B cell (primary cell): ENCODE measurements around the gene SLIT3. TPM values are rescaled to one million over a fixed set of nuclear protein-coding genes. Genes with fewer than 3 reads are reported as not detected.

Experiments used
- ATAC-seq: fragments of 200-7000 bp; cut with Tn5 transposase; one replicate; pipeline ENCODE4 v1.10.0; 2021; ENCODE audit warnings: low read depth, mild to moderate bottlenecking, moderate number of reproducible peaks, moderate library complexity
- CTCF ChIA-PET: fragments of 350-600 bp; sonication (Branson Sonifier 250); formaldehyde crosslinking; loops from one replicate; lab custom pipeline; 2021; ENCODE audit warnings: antibody characterized with exemption, inconsistent platforms; lab: Charles Lee
- POLR2A ChIA-PET: fragments of 350-600 bp; sonication (Branson Sonifier 250); formaldehyde crosslinking; loops from one replicate; lab custom pipeline; 2021; ENCODE audit warnings: antibody characterized with exemption; lab: Charles Lee
- DNase-seq: peaks from one replicate; pipeline ENCODE4 v3.0.0; 2013
- H2AFZ ChIP-seq: 2 replicates; pipeline ENCODE4 v1.6.1; 2012; ENCODE audit warnings: mild to moderate bottlenecking, low read depth, low read length; ENCODE audit not compliant: insufficient read depth, poor library complexity, severe bottlenecking
- H3K27ac ChIP-seq, 2 donors: 1 replicate in 1 of 2; 2 replicates in 1 of 2; pipeline ENCODE4 v1.5.1; 2012 to 2013; ENCODE audit warnings: low read length in 2 of 2, mild to moderate bottlenecking in 2 of 2, moderate library complexity in 1 of 2
- H3K27me3 ChIP-seq, 4 experiments: fragments of 200-600 bp in 1 of 4; sonication (generic) in 1 of 4; replicated peaks in 1 of 4; 1 replicate in 2 of 4; 2 replicates in 2 of 4; pipeline versions ENCODE4 v1.6.1 to v1.7.0; 2013 to 2016; ENCODE audit warnings: low read length in 3 of 4, mild to moderate bottlenecking in 2 of 4, mixed read lengths in 1 of 4, moderate library complexity in 1 of 4; ENCODE audit not compliant: insufficient read depth in 4 of 4, control insufficient read depth in 3 of 4; ENCODE audit errors: control extremely low read depth in 1 of 4
- H3K36me3 ChIP-seq, 2 experiments: replicated peaks in 1 of 2; 1 replicate in 1 of 2; 2 replicates in 1 of 2; pipeline versions ENCODE4 v1.6.1 to v1.7.1; 2013; ENCODE audit warnings: low read length in 1 of 2; ENCODE audit not compliant: insufficient read depth in 2 of 2, control insufficient read depth in 1 of 2; ENCODE audit errors: control extremely low read depth in 1 of 2, extremely low read depth in 1 of 2
- H3K4me1 ChIP-seq, 2 donors: fragments of 200-600 bp in 1 of 2; sonication (generic) in 1 of 2; 1 replicate in 1 of 2; 2 replicates in 1 of 2; pipeline versions ENCODE4 v1.5.1 to v1.6.1; 2013 to 2017; ENCODE audit warnings: low read length in 2 of 2; ENCODE audit not compliant: control insufficient read depth in 2 of 2, insufficient read depth in 2 of 2
- H3K4me2 ChIP-seq: replicated peaks from 2 replicates; pipeline ENCODE3; 2012; ENCODE audit warnings: mild to moderate bottlenecking, low read depth, low read length; ENCODE audit not compliant: poor library complexity, severe bottlenecking
- H3K4me3 ChIP-seq, 5 experiments: fragments of 200-600 bp in 1 of 5; sonication (generic) in 1 of 5; 1 replicate in 3 of 5; 2 replicates in 2 of 5; pipeline versions ENCODE4 v1.5.1 to v1.7.0; 2011 to 2016; ENCODE audit warnings: low read length in 4 of 5, mild to moderate bottlenecking in 4 of 5, low read depth in 2 of 5, control low read depth in 1 of 5, moderate library complexity in 1 of 5; ENCODE audit not compliant: insufficient read depth in 1 of 5; ENCODE audit errors: control extremely low read depth in 1 of 5, extremely low read depth in 1 of 5
- H3K79me2 ChIP-seq: fragments of 200-600 bp; sonication (generic); one replicate; pipeline ENCODE4 v1.6.0; 2016; ENCODE audit warnings: low read length; ENCODE audit not compliant: control insufficient read depth, insufficient read depth
- H3K9ac ChIP-seq: fragments of 200-600 bp; sonication (generic); 2 replicates; pipeline ENCODE4 v1.6.1; 2017; ENCODE audit warnings: mild to moderate bottlenecking, low read length, moderate library complexity
- H3K9me3 ChIP-seq, 3 donors: one replicate each; pipeline versions ENCODE4 v1.6.1 to v1.7.1; 2013; ENCODE audit warnings: low read length in 2 of 3; ENCODE audit not compliant: control insufficient read depth in 2 of 3, insufficient read depth in 1 of 3; ENCODE audit errors: control extremely low read depth in 1 of 3
- H4K20me1 ChIP-seq: 2 replicates; pipeline ENCODE4 v1.6.0; 2012; ENCODE audit warnings: mild to moderate bottlenecking, low read length; ENCODE audit not compliant: insufficient read depth, control insufficient read depth, poor library complexity, severe bottlenecking
- H3K27ac Mint-ChIP-seq: one replicate; pipeline ENCODE4 v1.8.0; 2021; ENCODE audit warnings: mixed read lengths
- H3K27me3 Mint-ChIP-seq: one replicate; pipeline ENCODE4 v1.8.0; 2021; ENCODE audit warnings: mixed read lengths
- H3K4me1 Mint-ChIP-seq: one replicate; pipeline ENCODE4 v1.8.0; 2021; ENCODE audit warnings: mixed read lengths
- H3K4me3 Mint-ChIP-seq: one replicate; pipeline ENCODE4 v1.8.0; 2021; ENCODE audit warnings: mixed read lengths
- H3K9me3 Mint-ChIP-seq: one replicate; pipeline ENCODE4 v1.8.0; 2022; ENCODE audit warnings: mixed read lengths; ENCODE audit not compliant: insufficient read depth
- CTCF ChIP-seq: fragments of 200-600 bp; IDR thresholded peaks from one replicate; pipeline ENCODE4 v1.8.0; 2022; ENCODE audit warnings: antibody characterized with exemption, mild to moderate bottlenecking
- EZH2 ChIP-seq: IDR thresholded peaks from 2 replicates; pipeline ENCODE4 v1.6.1; 2012; ENCODE audit warnings: borderline replicate concordance, low read depth, mild to moderate bottlenecking, moderate library complexity, low read length; ENCODE audit not compliant: insufficient read depth, poor library complexity, severe bottlenecking
- WGBS: methylation state at CpG from one replicate; pipeline ENCODE4 v1.1.5; 2013; ENCODE audit warnings: missing lambda C conversion rate; ENCODE audit not compliant: insufficient coverage; 5-methylcytosine and 5-hydroxymethylcytosine counted together
- intact Hi-C: fragments of 100-400 bp; cut with micrococcal nuclease; formaldehyde crosslinking; loops from one replicate; pipeline ENCODE4 v1.10.0; 2022
- polyA plus RNA-seq: library from polyadenylated mRNA; depleted of rRNA; stranded (reverse); fragments of >200 nt; gene quantifications from 2 replicates; pipeline ENCODE4 v1.2.3, GENCODE V29; 2012
- total RNA-seq, 2 donors: library from RNA; stranded (reverse); fragments of 120-200 nt in 1 of 2; gene quantifications; 1 replicate in 1 of 2; 2 replicates in 1 of 2; pipeline versions ENCODE4 v1.2.3 to v1.2.4, GENCODE V29; 2013 to 2022

SLIT3 gene
- total and polyA plus RNA-seq, 2 donors (not counting 1 experiment from before 2014, with no cell fraction given), result not detected

- no peaks in the 10 kb centered on the region for H3K36me3 ChIP-seq
- no peak overlapping the region for H3K4me3 ChIP-seq
- no peak overlapping the region for H3K27ac ChIP-seq
- DNase-seq (no peak), ATAC-seq (no peak)
- peaks cover 0 to 7% (median 0%) of the 10 kb centered on the region in 3 donors for H3K9me3 ChIP-seq
- Mint-ChIP-seq H3K4me1 (peaks cover 7% of the 10 kb centered on the region), H3K9me3 (no peaks in the 10 kb centered on the region), H3K27me3 (peaks cover 54% of the 10 kb centered on the region), H3K4me3 (no peak overlapping the region), H3K27ac (no peak overlapping the region)
- H2AFZ ChIP-seq, result no peak overlapping the region
- peaks cover 0 to 4% of the 10 kb centered on the region in 2 donors for H3K4me1 ChIP-seq
- ChIA-PET CTCF (interaction anchor here (1.2 kb wide), 1 partner anchor 276 kb away, joined by 4 read pairs; no protein-coding TSS in a partner anchor), POLR2A (no interaction called here)
- H3K27me3 ChIP-seq, result peaks cover 0 to 30% (median 8%) of the 10 kb centered on the region in 4 experiments
- TF ChIP-seq EZH2, result no peak
- intact Hi-C loops, result no loop called here
- no peak overlapping the region for H3K4me2 ChIP-seq
- 56% methylated on average over 1 of the region's 1 CpG for WGBS
- no peaks in the 10 kb centered on the region for H4K20me1 ChIP-seq
- H3K9ac ChIP-seq, result no peak overlapping the region
- H3K79me2 ChIP-seq, result no peaks in the 10 kb centered on the region
These were observed 3.2 kb upstream of the SLIT3 start for GRCh38 chr5:169304175-169304574.

- no peak overlapping the region for H3K4me2 ChIP-seq
- intact Hi-C loops, result no loop called here
- ATAC-seq (no peak), DNase-seq (no peak)
- peaks cover 0 to 7% (median 0%) of the 10 kb centered on the region in 3 donors for H3K9me3 ChIP-seq
- ChIA-PET POLR2A (no interaction called here), CTCF (interaction anchor here (1.2 kb wide), 1 partner anchor 278 kb away, joined by 4 read pairs; no protein-coding TSS in a partner anchor)
- Mint-ChIP-seq H3K27ac (no peak overlapping the region), H3K4me3 (no peak overlapping the region), H3K4me1 (peaks cover 7% of the 10 kb centered on the region), H3K9me3 (no peaks in the 10 kb centered on the region), H3K27me3 (peaks cover 63% of the 10 kb centered on the region)
- H3K27me3 ChIP-seq, result peaks cover 0 to 30% (median 8%) of the 10 kb centered on the region in 4 experiments
- no peaks in the 10 kb centered on the region for H4K20me1 ChIP-seq
- no peak overlapping the region for H2AFZ ChIP-seq
- H3K4me1 ChIP-seq, result peaks cover 0 to 4% of the 10 kb centered on the region in 2 donors
- no peaks in the 10 kb centered on the region for H3K79me2 ChIP-seq
- H3K27ac ChIP-seq, result no peak overlapping the region
- TF ChIP-seq CTCF (no peak), EZH2 (no peak)
- H3K4me3 ChIP-seq, result no peak overlapping the region
- no peaks in the 10 kb centered on the region for H3K36me3 ChIP-seq
- no peak overlapping the region for H3K9ac ChIP-seq
These were observed 2.2 kb upstream of the SLIT3 start for GRCh38 chr5:169303119-169303515.
